Fibroblast of lung (primary cell): ENCODE data around the gene SEMA4B. TPM values are rescaled to one million over a fixed set of nuclear protein-coding genes. Genes with fewer than 3 reads are reported as not detected.

Source experiments
- DNase-seq, 2 donors: peaks; one replicate each; pipeline versions ENCODE4 v3.0.0 to v3.0.0-alpha.2; 2010; ENCODE audit warnings: low read depth in 2 of 2
- H2AFZ ChIP-seq: 2 replicates; pipeline ENCODE4 v1.5.1; 2012; ENCODE audit warnings: low read length, control low read depth, inconsistent platforms
- H3K27ac ChIP-seq: 2 replicates; pipeline ENCODE4 v1.5.1; 2011; ENCODE audit warnings: low read length, control low read depth; ENCODE audit not compliant: insufficient read depth
- H3K27me3 ChIP-seq: 2 replicates; pipeline ENCODE4 v1.5.1; 2011; ENCODE audit warnings: mild to moderate bottlenecking, low read length; ENCODE audit not compliant: control insufficient read depth, insufficient read depth
- H3K36me3 ChIP-seq: 2 replicates; pipeline ENCODE4 v1.5.1; 2011; ENCODE audit warnings: low read length; ENCODE audit not compliant: control insufficient read depth, insufficient read depth
- H3K4me1 ChIP-seq: 2 replicates; pipeline ENCODE4 v1.5.1; 2011; ENCODE audit warnings: low read length; ENCODE audit not compliant: control insufficient read depth, insufficient read depth; ENCODE audit errors: extremely low read depth
- H3K4me2 ChIP-seq: 2 replicates; pipeline ENCODE4 v1.5.1; 2011; ENCODE audit warnings: low read length, control low read depth; ENCODE audit not compliant: insufficient read depth; ENCODE audit errors: extremely low read depth
- H3K4me3 ChIP-seq, 4 experiments: fragments of 200-600 bp in 1 of 4; sonication (generic) in 1 of 4; replicated peaks in 1 of 4; 2 replicates each; pipeline ENCODE4 v1.5.1; 2011 to 2016; ENCODE audit warnings: low read length in 4 of 4, low read depth in 3 of 4, mild to moderate bottlenecking in 3 of 4, control low read depth in 2 of 4, inconsistent platforms in 1 of 4, mixed read lengths in 1 of 4; ENCODE audit not compliant: insufficient read depth in 1 of 4; ENCODE audit errors: control extremely low read depth in 1 of 4
- H3K79me2 ChIP-seq: 2 replicates; pipeline ENCODE4 v1.5.1; 2012; ENCODE audit warnings: mild to moderate bottlenecking, low read length, inconsistent platforms; ENCODE audit not compliant: control insufficient read depth, insufficient read depth
- H3K9ac ChIP-seq: 2 replicates; pipeline ENCODE4 v1.5.1; 2011; ENCODE audit warnings: mild to moderate bottlenecking, low read length, control low read depth; ENCODE audit not compliant: insufficient read depth
- H3K9me3 ChIP-seq: 2 replicates; pipeline ENCODE4 v1.5.1; 2012; ENCODE audit warnings: low read depth, low read length; ENCODE audit not compliant: control insufficient read depth, insufficient read depth
- H4K20me1 ChIP-seq: 2 replicates; pipeline ENCODE4 v1.5.1; 2011; ENCODE audit warnings: low read length; ENCODE audit not compliant: control insufficient read depth, insufficient read depth; ENCODE audit errors: extremely low read depth
- CTCF ChIP-seq, 2 donors: IDR thresholded peaks in 1 of 2; conservative IDR thresholded peaks in 1 of 2; 1 replicate in 1 of 2; 2 replicates in 1 of 2; pipeline ENCODE4 v1.5.1; 2011 to 2012; ENCODE audit warnings: low read length in 2 of 2, control low read depth in 1 of 2, inconsistent platforms in 1 of 2, low read depth in 1 of 2, mild to moderate bottlenecking in 1 of 2
- EZH2 ChIP-seq: IDR thresholded peaks from 2 replicates; pipeline ENCODE4 v1.5.1; 2012; ENCODE audit warnings: low read length, control low read depth, mild to moderate bottlenecking; ENCODE audit errors: missing control alignments
- polyA plus RNA-seq, 2 donors: library from polyadenylated mRNA; depleted of rRNA in 1 of 2; stranded (reverse) in 1 of 2; unstranded in 1 of 2; fragments of >200 nt; gene quantifications; 2 replicates each; pipeline ENCODE4 v1.2.1, GENCODE V29; 2011 to 2012; ENCODE audit warnings: missing spikeins in 1 of 2
- total RNA-seq: library from RNA; depleted of rRNA; stranded (reverse); fragments of >200 nt; gene quantifications from 2 replicates; pipeline ENCODE4 v1.2.1, GENCODE V29; 2014

Gene SEMA4B
- total and polyA plus RNA-seq, 2 donors (not counting 1 experiment from before 2014, with no cell fraction given): 12.8 to 30.4 TPM

DNA sequence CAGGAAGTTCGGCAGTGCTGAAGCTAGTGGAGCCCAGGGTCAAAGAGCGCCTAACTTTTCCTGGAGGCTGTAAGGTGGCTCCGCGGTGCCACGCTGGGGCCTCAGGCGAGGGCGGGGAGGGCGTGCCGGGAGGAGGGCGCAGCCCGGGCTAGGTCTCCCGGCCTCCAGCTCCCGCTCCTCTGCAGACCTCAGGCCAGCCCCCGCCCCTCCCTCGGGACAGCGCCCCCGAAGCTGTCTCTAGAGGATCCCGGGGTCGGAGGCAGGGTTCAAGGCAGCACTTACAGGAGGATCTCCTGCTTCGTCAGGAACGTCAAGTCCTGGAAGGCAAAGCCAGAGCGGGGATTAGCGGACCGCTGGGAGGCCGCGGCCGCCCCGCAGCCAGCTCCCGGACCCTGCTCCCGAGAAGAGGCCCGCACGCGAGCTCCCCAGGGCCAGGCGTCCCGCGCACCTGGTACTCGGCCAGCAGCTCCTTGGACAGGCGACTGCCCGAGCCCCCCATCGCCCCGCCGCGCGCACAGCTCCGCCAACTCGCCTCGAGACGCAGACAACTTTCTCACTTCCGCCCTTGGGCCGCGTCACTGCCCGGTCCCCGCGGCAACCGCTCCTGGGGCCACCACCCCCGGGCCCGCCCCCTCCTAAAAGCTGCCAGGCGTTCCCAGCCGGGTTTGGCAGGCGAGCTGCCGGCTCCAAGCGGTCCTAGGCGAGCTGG lies 32.4 kb downstream of the SEMA4B start, which contains the start of gene CIB1:
TSS of gene CIB1 (minus strand) at position 555 of the 709 bp plus-strand sequence. CDS start at position 499, 56 bp downstream.
- peak; percentile 94 to 97 for DNase-seq

GRCh38 chr15:90234096-90234988 lies 33.2 kb downstream of the SEMA4B start, which contains the start of gene GDPGP1:
Gene GDPGP1 (plus strand): TSS chr15:90234209. CDS start chr15:90240909, 6,700 bp downstream.
- H3K9me3 ChIP-seq: no peaks in the 10 kb centered on the region
- H4K20me1 ChIP-seq: no peaks in the 10 kb centered on the region
- H3K36me3 ChIP-seq: peaks cover 7% of the 10 kb centered on the region
- peak within 1 kb of the TSS; percentile 77 to 93 (median 85) for H3K4me3 ChIP-seq
- peak; percentile 19 to 21 for DNase-seq
- H3K27me3 ChIP-seq: no peaks in the 10 kb centered on the region
- peak within 1 kb of the TSS; percentile 95 for H3K27ac ChIP-seq
- peaks cover 4% of the 10 kb centered on the region for H3K4me1 ChIP-seq
- peak within 1 kb of the TSS; percentile 88 for H3K9ac ChIP-seq
- peak within 1 kb of the TSS; percentile 98 for H3K4me2 ChIP-seq
- peak within 1 kb of the TSS; percentile 73 for H2AFZ ChIP-seq
- TF ChIP-seq CTCF (conservative IDR thresholded peaks at IDR 0.05 in 1 of 2, IDR thresholded peaks at IDR 0.05 in 1 of 2; ENCODE audit: low read depth in 1 of 2, low read length in 2 of 2) (no peak), EZH2 (no peak)
- peaks cover 9% of the 10 kb centered on the region for H3K79me2 ChIP-seq

More for the DNA sequence above, 32.4 kb downstream of the SEMA4B start, which contains the start of gene CIB1:
- H3K9me3 ChIP-seq: no peaks in the 10 kb centered on the region
- H3K79me2 ChIP-seq: peaks cover 9% of the 10 kb centered on the region
- H3K9ac ChIP-seq: peak within 1 kb of the TSS; percentile 88
- H3K36me3 ChIP-seq: peaks cover 13% of the 10 kb centered on the region
- H3K27me3 ChIP-seq: no peaks in the 10 kb centered on the region
- peaks cover 4% of the 10 kb centered on the region for H3K4me1 ChIP-seq
- TF ChIP-seq EZH2: no peak
- no peak for TF ChIP-seq CTCF (conservative IDR thresholded peaks at IDR 0.05 in 1 of 2, IDR thresholded peaks at IDR 0.05 in 1 of 2; ENCODE audit: low read depth in 1 of 2, low read length in 2 of 2)
- H2AFZ ChIP-seq: peak within 1 kb of the TSS; percentile 73
- peak within 1 kb of the TSS; percentile 77 to 93 (median 85) for H3K4me3 ChIP-seq
- H3K27ac ChIP-seq: peak within 1 kb of the TSS; percentile 95
- H4K20me1 ChIP-seq: no peaks in the 10 kb centered on the region
- peak within 1 kb of the TSS; percentile 98 for H3K4me2 ChIP-seq

- DNase-seq: no peak
- Histone ChIP-seq H2AFZ (no peak overlapping the region), H3K4me2 (no peak overlapping the region), H3K9ac (no peak overlapping the region), H3K27me3 (no peaks in the 10 kb centered on the region), H3K79me2 (no peaks in the 10 kb centered on the region), H3K4me1 (no peaks in the 10 kb centered on the region), H3K36me3 (no peaks in the 10 kb centered on the region), H3K4me3 (no peak overlapping the region), H3K9me3 (no peaks in the 10 kb centered on the region), H4K20me1 (no peaks in the 10 kb centered on the region), H3K27ac (no peak overlapping the region)
- TF ChIP-seq CTCF (conservative IDR thresholded peaks at IDR 0.05 in 1 of 2, IDR thresholded peaks at IDR 0.05 in 1 of 2; ENCODE audit: low read depth in 1 of 2, low read length in 2 of 2) (no peak), EZH2 (no peak)
Observed at GRCh38 chr15:90239371-90239770, 38.2 kb downstream of the SEMA4B start.
